ENCODE measurements around the gene TRAP1. TPM values are rescaled to one million over a fixed set of nuclear protein-coding genes. Genes with fewer than 3 reads are reported as not detected.

The TRAP1 gene
- total and polyA plus RNA-seq, 7 donors: 98.1 to 162 (median 122) TPM

- ATAC-seq: no peak
- H3K27ac ChIP-seq: no peak overlapping the region
- no peak for TF ChIP-seq CTCF (IDR thresholded peaks at IDR 0.05)
- intact Hi-C loops (cut with DNase I): no loop called here
- H3K27me3 ChIP-seq (ENCODE audit: insufficient read depth in 3 of 3, low read length in 2 of 3): no peaks in the 10 kb centered on the region
- H3K9me3 ChIP-seq: no peaks in the 10 kb centered on the region
- peaks cover 0 to 28% of the 10 kb centered on the region in 2 donors for H3K36me3 ChIP-seq (ENCODE audit: insufficient read depth in 1 of 2, low read depth in 1 of 2)
- H3K4me3 ChIP-seq: no peak overlapping the region
- no peak for DNase-seq
- peaks cover 12% of the 10 kb centered on the region for H3K4me1 ChIP-seq
- 84 to 91% (median 85%) methylated on average over 5 of the region's 5 CpGs for WGBS, 3 donors
Observed at GRCh38 chr16:3608069-3608468, 109.3 kb downstream of the TRAP1 start.

Other genes starting within 250 kb of the TRAP1 start
- not detected for gene C16orf90, start 222.0 kb downstream of the TRAP1 start, total RNA-seq
- gene C16orf90, start 222.0 kb downstream of the TRAP1 start, polyA plus RNA-seq: not detected
- gene CLUAP1, start 216.5 kb downstream of the TRAP1 start, total RNA-seq: 10 to 100 TPM; 16.7 to 19.5 (median 17.9) TPM
- 10 to 100 TPM in 1 of 3 donors, 1 to 10 TPM in 2; 7.4 to 17.3 (median 8.2) TPM for gene CLUAP1, start 216.5 kb downstream of the TRAP1 start, polyA plus RNA-seq
- gene NLRC3, start 140.1 kb downstream of the TRAP1 start, total RNA-seq: 1 to 10 TPM in 1 of 4 donors, under 1 TPM in 3; 0.47 to 1.4 (median 0.77) TPM
- 1 to 10 TPM in 1 of 3 donors, under 1 TPM in 2; 0.25 to 1.3 (median 0.32) TPM for gene NLRC3, start 140.1 kb downstream of the TRAP1 start, polyA plus RNA-seq
- gene SLX4, start 105.9 kb downstream of the TRAP1 start, total RNA-seq: 1 to 10 TPM; 1.9 to 3.1 (median 2.5) TPM
- 1 to 10 TPM in 2 of 3 donors, under 1 TPM in 1; 0.87 to 4.1 (median 3.1) TPM for gene SLX4, start 105.9 kb downstream of the TRAP1 start, polyA plus RNA-seq
- 1 to 10 TPM; 1.6 to 7.3 (median 2.6) TPM for gene DNASE1, start 62.8 kb downstream of the TRAP1 start, total RNA-seq
- 1 to 10 TPM in 2 of 3 donors, under 1 TPM in 1; 0.46 to 5.4 (median 5.2) TPM for gene DNASE1, start 62.8 kb downstream of the TRAP1 start, polyA plus RNA-seq
- 10 to 100 TPM; 44.1 to 54.9 (median 50.8) TPM for gene CREBBP, start 163.2 kb upstream of the TRAP1 start, total RNA-seq
- 10 to 100 TPM in 2 of 3 donors, 1 to 10 TPM in 1; 7.1 to 31.0 (median 10.1) TPM for gene CREBBP, start 163.2 kb upstream of the TRAP1 start, polyA plus RNA-seq